Measurements from ENCODE around the gene GLB1L2.

GRCh38 chr11:134341805-134342571 lies 10.2 kb downstream of the GLB1L2 start:
- TF ChIP-seq MXI1 (IDR thresholded peaks at IDR 0.05; ENCODE audit: borderline replicate concordance, low read depth, low read length) (no peak), CTCF (conservative IDR thresholded peaks at IDR 0.05; ENCODE audit: low read depth, low read length) (no peak), SMC3 (IDR thresholded peaks at IDR 0.05; ENCODE audit: low read depth, low read length) (no peak), USF2 (IDR thresholded peaks at IDR 0.05; ENCODE audit: low read depth, low read length) (no peak), RFX5 (IDR thresholded peaks at IDR 0.05; ENCODE audit: low read depth, low read length) (no peak), POLR2A (IDR thresholded peaks at IDR 0.05; ENCODE audit: low read depth, low read length) (no peak), FOS (IDR thresholded peaks at IDR 0.05; ENCODE audit: low read depth, low read length) (no peak), MAFK (IDR thresholded peaks at IDR 0.05; ENCODE audit: low read depth, low read length) (no peak), CEBPB (IDR thresholded peaks at IDR 0.05; ENCODE audit: low read depth, low read length) (no peak), BHLHE40 (IDR thresholded peaks at IDR 0.05; ENCODE audit: low read depth, low read length) (no peak), MAZ (IDR thresholded peaks at IDR 0.05; ENCODE audit: borderline replicate concordance, low read depth, low read length) (no peak), CHD1 (IDR thresholded peaks at IDR 0.05; ENCODE audit: low read depth, low read length) (no peak)
- TF ChIP-seq, protein P1, sequence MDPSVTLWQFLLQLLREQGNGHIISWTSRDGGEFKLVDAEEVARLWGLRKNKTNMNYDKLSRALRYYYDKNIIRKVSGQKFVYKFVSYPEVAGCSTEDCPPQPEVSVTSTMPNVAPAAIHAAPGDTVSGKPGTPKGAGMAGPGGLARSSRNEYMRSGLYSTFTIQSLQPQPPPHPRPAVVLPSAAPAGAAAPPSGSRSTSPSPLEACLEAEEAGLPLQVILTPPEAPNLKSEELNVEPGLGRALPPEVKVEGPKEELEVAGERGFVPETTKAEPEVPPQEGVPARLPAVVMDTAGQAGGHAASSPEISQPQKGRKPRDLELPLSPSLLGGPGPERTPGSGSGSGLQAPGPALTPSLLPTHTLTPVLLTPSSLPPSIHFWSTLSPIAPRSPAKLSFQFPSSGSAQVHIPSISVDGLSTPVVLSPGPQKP (IDR thresholded peaks at IDR 0.05; ENCODE audit: borderline replicate concordance, low read depth, low read length) = no peak
